DND-41 (cell line): ENCODE data around the gene FBXW2.

Experiments
- EZH2 ChIP-seq: IDR thresholded peaks from 3 replicates; pipeline ENCODE4 v1.6.1; 2012; ENCODE audit warnings: borderline replicate concordance, low read depth, mild to moderate bottlenecking, moderate library complexity, low read length, inconsistent platforms; ENCODE audit not compliant: severe bottlenecking
- TF ChIP-seq, protein P1 (sequence below): IDR thresholded peaks from 2 replicates; pipeline ENCODE4 v1.5.1; 2012; ENCODE audit warnings: borderline replicate concordance, low read length, moderate library complexity, mild to moderate bottlenecking; ENCODE audit not compliant: poor library complexity, severe bottlenecking; ENCODE audit errors: extremely low read depth

DNA sequence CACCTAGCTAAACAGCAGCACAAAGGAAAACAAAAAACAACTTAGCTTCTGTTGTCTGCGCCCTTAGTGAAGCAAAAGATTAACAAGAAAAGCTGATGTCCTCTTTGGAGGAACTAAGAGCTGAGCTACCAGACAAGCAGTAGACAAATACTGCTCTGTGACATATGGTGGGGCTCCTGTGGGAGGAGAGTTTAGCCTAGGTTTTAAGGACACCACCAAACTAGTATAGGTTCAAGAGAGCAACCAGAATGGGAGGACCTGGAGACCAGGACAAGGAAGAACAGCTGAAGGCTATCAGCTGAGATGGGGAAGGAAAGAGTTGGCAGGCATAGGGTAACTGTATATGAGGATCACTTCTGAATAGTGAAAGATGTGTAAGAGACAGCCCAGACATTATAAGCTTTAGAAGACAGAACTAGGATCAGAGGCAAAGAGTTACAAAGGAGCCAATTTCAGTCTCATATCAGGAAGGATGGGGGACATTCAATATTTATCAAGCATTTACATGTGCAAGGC lies 27.2 kb downstream of the FBXW2 start:
- TF ChIP-seq, protein P1, sequence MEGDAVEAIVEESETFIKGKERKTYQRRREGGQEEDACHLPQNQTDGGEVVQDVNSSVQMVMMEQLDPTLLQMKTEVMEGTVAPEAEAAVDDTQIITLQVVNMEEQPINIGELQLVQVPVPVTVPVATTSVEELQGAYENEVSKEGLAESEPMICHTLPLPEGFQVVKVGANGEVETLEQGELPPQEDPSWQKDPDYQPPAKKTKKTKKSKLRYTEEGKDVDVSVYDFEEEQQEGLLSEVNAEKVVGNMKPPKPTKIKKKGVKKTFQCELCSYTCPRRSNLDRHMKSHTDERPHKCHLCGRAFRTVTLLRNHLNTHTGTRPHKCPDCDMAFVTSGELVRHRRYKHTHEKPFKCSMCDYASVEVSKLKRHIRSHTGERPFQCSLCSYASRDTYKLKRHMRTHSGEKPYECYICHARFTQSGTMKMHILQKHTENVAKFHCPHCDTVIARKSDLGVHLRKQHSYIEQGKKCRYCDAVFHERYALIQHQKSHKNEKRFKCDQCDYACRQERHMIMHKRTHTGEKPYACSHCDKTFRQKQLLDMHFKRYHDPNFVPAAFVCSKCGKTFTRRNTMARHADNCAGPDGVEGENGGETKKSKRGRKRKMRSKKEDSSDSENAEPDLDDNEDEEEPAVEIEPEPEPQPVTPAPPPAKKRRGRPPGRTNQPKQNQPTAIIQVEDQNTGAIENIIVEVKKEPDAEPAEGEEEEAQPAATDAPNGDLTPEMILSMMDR, result no peak
- no peak for TF ChIP-seq EZH2
